C1 segment of cervical spinal cord (tissue), 14 donors: ENCODE measurements around the gene MAST4.
"Not testable (repeated sequence)": the region's sequence is repeated elsewhere in the genome, so short reads cannot be mapped to it uniquely, and the experiment has no call there.

Experiments used
- DNase-seq, 14 donors: peaks; one replicate each; lab custom pipeline; 2025; lab: John Stamatoyannopoulos, UW

Gene MAST4

GRCh38 chr5:66742896-66743247, 146.7 kb downstream of the MAST4 start:
- DNase-seq, result no peak

GRCh38 chr5:66743344-66743743, 147.2 kb downstream of the MAST4 start:
- DNase-seq, result no peak

- no peak for DNase-seq
These were observed 147.8 kb downstream of the MAST4 start for GRCh38 chr5:66744040-66744439.

GRCh38 chr5:66745297-66745696, 149.1 kb downstream of the MAST4 start:
- DNase-seq, result no peak

- no peak for DNase-seq
These were observed 151.4 kb downstream of the MAST4 start for GRCh38 chr5:66747607-66748006.

GRCh38 chr5:66752668-66753067, 156.5 kb downstream of the MAST4 start:
- not testable (repeated sequence) for DNase-seq

GRCh38 chr5:66757219-66757833, 161.1 kb downstream of the MAST4 start:
- no peak for DNase-seq

- no peak for DNase-seq
These were observed 161.7 kb downstream of the MAST4 start for GRCh38 chr5:66757834-66758371.

- no peak for DNase-seq
These were observed 173.0 kb downstream of the MAST4 start for GRCh38 chr5:66769030-66769733.

- DNase-seq, result peak in 3 of 14 donors; percentile 3 to 7 (median 6)
These were observed 173.8 kb downstream of the MAST4 start for GRCh38 chr5:66769839-66770617.

- DNase-seq, result no peak
These were observed 181.7 kb downstream of the MAST4 start for GRCh38 chr5:66777868-66778267.

GRCh38 chr5:66779528-66779927, 183.3 kb downstream of the MAST4 start:
- no peak for DNase-seq

- peak in 1 of 14 donors; percentile 1 for DNase-seq
These were observed 192.4 kb downstream of the MAST4 start for GRCh38 chr5:66788556-66788955.

GRCh38 chr5:66789434-66789833, 193.2 kb downstream of the MAST4 start:
- DNase-seq, result no peak

GRCh38 chr5:66793049-66793448, 196.9 kb downstream of the MAST4 start:
- DNase-seq, result no peak

- no peak for DNase-seq
These were observed 199.5 kb downstream of the MAST4 start for GRCh38 chr5:66795682-66796081.

GRCh38 chr5:66796305-66797292, 200.4 kb downstream of the MAST4 start:
- peak in 1 of 14 donors; percentile 9 for DNase-seq

GRCh38 chr5:66802941-66803340, 206.7 kb downstream of the MAST4 start:
- DNase-seq, result no peak

- no peak for DNase-seq
These were observed 209.6 kb downstream of the MAST4 start for GRCh38 chr5:66805514-66806430.

- peak in 4 of 14 donors; percentile 9 to 13 (median 11) for DNase-seq
These were observed 211.6 kb downstream of the MAST4 start for GRCh38 chr5:66807743-66808142.
